Measurements from ENCODE around the gene NTN4. TPM values are rescaled to one million over a fixed set of nuclear protein-coding genes. Genes with fewer than 3 reads are reported as not detected.

Gene NTN4
- total and polyA plus RNA-seq, 4 donors, result 3.2 to 30.5 (median 15.0) TPM

- H3K27me3 ChIP-seq (ENCODE audit: control insufficient read depth in 4 of 4, insufficient read depth in 4 of 4, low read length in 3 of 4), result no peaks in the 10 kb centered on the region
- WGBS, result 93% methylated on average over 12 of the region's 12 CpGs
- H3K9ac ChIP-seq (ENCODE audit: low read depth in 1 of 2, low read length in 2 of 2), result no peak overlapping the region
- H3K36me3 ChIP-seq (ENCODE audit: control insufficient read depth in 4 of 4, insufficient read depth in 3 of 4, low read depth in 1 of 4, low read length in 3 of 4), result peaks cover 0 to 2% (median 0%) of the 10 kb centered on the region in 4 donors
- no peaks in the 10 kb centered on the region for H3K9me3 ChIP-seq (ENCODE audit: control insufficient read depth in 4 of 4, low read length in 3 of 4)
- no peak overlapping the region for H3K4me3 ChIP-seq (ENCODE audit: low read depth in 1 of 3, low read length in 3 of 3)
- DNase-seq (ENCODE audit: low spot score), result no peak
- TF ChIP-seq, protein P1, sequence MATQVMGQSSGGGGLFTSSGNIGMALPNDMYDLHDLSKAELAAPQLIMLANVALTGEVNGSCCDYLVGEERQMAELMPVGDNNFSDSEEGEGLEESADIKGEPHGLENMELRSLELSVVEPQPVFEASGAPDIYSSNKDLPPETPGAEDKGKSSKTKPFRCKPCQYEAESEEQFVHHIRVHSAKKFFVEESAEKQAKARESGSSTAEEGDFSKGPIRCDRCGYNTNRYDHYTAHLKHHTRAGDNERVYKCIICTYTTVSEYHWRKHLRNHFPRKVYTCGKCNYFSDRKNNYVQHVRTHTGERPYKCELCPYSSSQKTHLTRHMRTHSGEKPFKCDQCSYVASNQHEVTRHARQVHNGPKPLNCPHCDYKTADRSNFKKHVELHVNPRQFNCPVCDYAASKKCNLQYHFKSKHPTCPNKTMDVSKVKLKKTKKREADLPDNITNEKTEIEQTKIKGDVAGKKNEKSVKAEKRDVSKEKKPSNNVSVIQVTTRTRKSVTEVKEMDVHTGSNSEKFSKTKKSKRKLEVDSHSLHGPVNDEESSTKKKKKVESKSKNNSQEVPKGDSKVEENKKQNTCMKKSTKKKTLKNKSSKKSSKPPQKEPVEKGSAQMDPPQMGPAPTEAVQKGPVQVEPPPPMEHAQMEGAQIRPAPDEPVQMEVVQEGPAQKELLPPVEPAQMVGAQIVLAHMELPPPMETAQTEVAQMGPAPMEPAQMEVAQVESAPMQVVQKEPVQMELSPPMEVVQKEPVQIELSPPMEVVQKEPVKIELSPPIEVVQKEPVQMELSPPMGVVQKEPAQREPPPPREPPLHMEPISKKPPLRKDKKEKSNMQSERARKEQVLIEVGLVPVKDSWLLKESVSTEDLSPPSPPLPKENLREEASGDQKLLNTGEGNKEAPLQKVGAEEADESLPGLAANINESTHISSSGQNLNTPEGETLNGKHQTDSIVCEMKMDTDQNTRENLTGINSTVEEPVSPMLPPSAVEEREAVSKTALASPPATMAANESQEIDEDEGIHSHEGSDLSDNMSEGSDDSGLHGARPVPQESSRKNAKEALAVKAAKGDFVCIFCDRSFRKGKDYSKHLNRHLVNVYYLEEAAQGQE (IDR thresholded peaks at IDR 0.05), result no peak
- TF ChIP-seq RXRA (IDR thresholded peaks at IDR 0.05), result no peak
- no peak for TF ChIP-seq SP1 (IDR thresholded peaks at IDR 0.05)
- no peak for TF ChIP-seq JUND (IDR thresholded peaks at IDR 0.05)
- TF ChIP-seq YY1 (IDR thresholded peaks at IDR 0.05), result no peak
- no peak for TF ChIP-seq TAF1 (conservative IDR thresholded peaks at IDR 0.05)
- no peak for TF ChIP-seq EGR1 (IDR thresholded peaks at IDR 0.05; ENCODE audit: low read depth in 2 of 2)
- peaks cover 7 to 35% (median 18%) of the 10 kb centered on the region in 4 donors for H3K4me1 ChIP-seq (ENCODE audit: control insufficient read depth in 4 of 4, insufficient read depth in 4 of 4, low read length in 3 of 4)
- H3K27ac ChIP-seq (ENCODE audit: low read depth in 1 of 2, low read length in 2 of 2), result no peak overlapping the region
Measured at GRCh38 chr12:95787274-95787818, 3.2 kb downstream of the NTN4 start.

DNA sequence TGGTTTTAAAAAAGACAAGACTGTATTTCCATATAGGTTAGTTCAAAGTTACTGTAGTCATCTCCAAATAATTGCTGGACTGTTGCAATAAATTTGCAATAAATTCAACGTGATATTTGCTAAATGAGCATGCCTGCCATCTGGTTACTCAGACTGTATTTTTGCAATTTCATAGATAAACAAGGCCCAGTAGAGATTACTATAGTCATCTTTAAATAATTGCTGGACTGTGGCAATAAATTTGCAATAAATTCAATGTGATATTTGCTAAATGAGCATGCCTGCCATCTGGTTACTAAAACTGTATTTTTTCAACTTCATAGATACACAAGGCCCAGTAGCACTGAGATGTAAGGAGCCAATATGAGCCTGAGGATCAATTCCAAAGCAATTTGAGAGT lies 5.6 kb downstream of the NTN4 start:
- Histone ChIP-seq H3K36me3 (ENCODE audit: control insufficient read depth in 4 of 4, insufficient read depth in 3 of 4, low read depth in 1 of 4, low read length in 3 of 4) (peaks cover 0 to 2% (median 0%) of the 10 kb centered on the region in 4 donors), H3K4me1 (ENCODE audit: control insufficient read depth in 4 of 4, insufficient read depth in 4 of 4, low read length in 3 of 4) (peaks cover 8 to 28% (median 13%) of the 10 kb centered on the region in 4 donors), H3K9me3 (ENCODE audit: control insufficient read depth in 4 of 4, low read length in 3 of 4) (no peaks in the 10 kb centered on the region), H3K9ac (ENCODE audit: low read depth in 1 of 2, low read length in 2 of 2) (no peak overlapping the region), H3K4me3 (ENCODE audit: low read depth in 1 of 3, low read length in 3 of 3) (no peak overlapping the region), H3K27ac (ENCODE audit: low read depth in 1 of 2, low read length in 2 of 2) (no peak overlapping the region), H3K27me3 (ENCODE audit: control insufficient read depth in 4 of 4, insufficient read depth in 4 of 4, low read length in 3 of 4) (no peaks in the 10 kb centered on the region)
- no peak for DNase-seq (ENCODE audit: low spot score)
- TF ChIP-seq FOXA1 (IDR thresholded peaks at IDR 0.05) (no peak), TAF1 (conservative IDR thresholded peaks at IDR 0.05) (no peak)
- TF ChIP-seq, protein P2, sequence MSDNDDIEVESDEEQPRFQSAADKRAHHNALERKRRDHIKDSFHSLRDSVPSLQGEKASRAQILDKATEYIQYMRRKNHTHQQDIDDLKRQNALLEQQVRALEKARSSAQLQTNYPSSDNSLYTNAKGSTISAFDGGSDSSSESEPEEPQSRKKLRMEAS (IDR thresholded peaks at IDR 0.05), result no peak
- TF ChIP-seq, protein P3, sequence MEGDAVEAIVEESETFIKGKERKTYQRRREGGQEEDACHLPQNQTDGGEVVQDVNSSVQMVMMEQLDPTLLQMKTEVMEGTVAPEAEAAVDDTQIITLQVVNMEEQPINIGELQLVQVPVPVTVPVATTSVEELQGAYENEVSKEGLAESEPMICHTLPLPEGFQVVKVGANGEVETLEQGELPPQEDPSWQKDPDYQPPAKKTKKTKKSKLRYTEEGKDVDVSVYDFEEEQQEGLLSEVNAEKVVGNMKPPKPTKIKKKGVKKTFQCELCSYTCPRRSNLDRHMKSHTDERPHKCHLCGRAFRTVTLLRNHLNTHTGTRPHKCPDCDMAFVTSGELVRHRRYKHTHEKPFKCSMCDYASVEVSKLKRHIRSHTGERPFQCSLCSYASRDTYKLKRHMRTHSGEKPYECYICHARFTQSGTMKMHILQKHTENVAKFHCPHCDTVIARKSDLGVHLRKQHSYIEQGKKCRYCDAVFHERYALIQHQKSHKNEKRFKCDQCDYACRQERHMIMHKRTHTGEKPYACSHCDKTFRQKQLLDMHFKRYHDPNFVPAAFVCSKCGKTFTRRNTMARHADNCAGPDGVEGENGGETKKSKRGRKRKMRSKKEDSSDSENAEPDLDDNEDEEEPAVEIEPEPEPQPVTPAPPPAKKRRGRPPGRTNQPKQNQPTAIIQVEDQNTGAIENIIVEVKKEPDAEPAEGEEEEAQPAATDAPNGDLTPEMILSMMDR (IDR thresholded peaks at IDR 0.05; ENCODE audit: low read depth, low read length, missing input control), result no peak
- WGBS, result 48% methylated on average over 1 of the region's 1 CpG

- no peak for DNase-seq (ENCODE audit: low spot score)
- Histone ChIP-seq H3K4me3 (ENCODE audit: low read depth in 1 of 3, low read length in 3 of 3) (no peak overlapping the region), H3K4me1 (ENCODE audit: control insufficient read depth in 4 of 4, insufficient read depth in 4 of 4, low read length in 3 of 4) (peaks cover 6 to 22% (median 8%) of the 10 kb centered on the region in 4 donors), H3K9me3 (ENCODE audit: control insufficient read depth in 4 of 4, low read length in 3 of 4) (no peaks in the 10 kb centered on the region), H3K36me3 (ENCODE audit: control insufficient read depth in 4 of 4, insufficient read depth in 3 of 4, low read depth in 1 of 4, low read length in 3 of 4) (peaks cover 0 to 2% (median 0%) of the 10 kb centered on the region in 4 donors), H3K27ac (ENCODE audit: low read depth in 1 of 2, low read length in 2 of 2) (no peak overlapping the region), H3K9ac (ENCODE audit: low read depth in 1 of 2, low read length in 2 of 2) (no peak overlapping the region), H3K27me3 (ENCODE audit: control insufficient read depth in 4 of 4, insufficient read depth in 4 of 4, low read length in 3 of 4) (no peaks in the 10 kb centered on the region)
- 88% methylated on average over 4 of the region's 4 CpGs for WGBS
- TF ChIP-seq FOXA1 (IDR thresholded peaks at IDR 0.05) (no peak), RAD21 (IDR thresholded peaks at IDR 0.05) (no peak), FOXA2 (IDR thresholded peaks at IDR 0.05) (no peak), HNF4A (conservative IDR thresholded peaks at IDR 0.05) (no peak), HNF4G (IDR thresholded peaks at IDR 0.05) (no peak), RXRA (IDR thresholded peaks at IDR 0.05) (no peak), SP1 (IDR thresholded peaks at IDR 0.05) (no peak), YY1 (IDR thresholded peaks at IDR 0.05) (no peak), JUND (IDR thresholded peaks at IDR 0.05) (no peak), TAF1 (conservative IDR thresholded peaks at IDR 0.05) (no peak), GABPA (IDR thresholded peaks at IDR 0.05 in 1 of 2, conservative IDR thresholded peaks at IDR 0.05 in 1 of 2) (no peak), NR2F2 (IDR thresholded peaks at IDR 0.05) (no peak), EGR1 (IDR thresholded peaks at IDR 0.05; ENCODE audit: low read depth in 2 of 2) (no peak)
- TF ChIP-seq, protein P2 (IDR thresholded peaks at IDR 0.05), result no peak
- TF ChIP-seq, protein P4, sequence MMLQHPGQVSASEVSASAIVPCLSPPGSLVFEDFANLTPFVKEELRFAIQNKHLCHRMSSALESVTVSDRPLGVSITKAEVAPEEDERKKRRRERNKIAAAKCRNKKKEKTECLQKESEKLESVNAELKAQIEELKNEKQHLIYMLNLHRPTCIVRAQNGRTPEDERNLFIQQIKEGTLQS (IDR thresholded peaks at IDR 0.05), result no peak
- TF ChIP-seq, protein P1 (IDR thresholded peaks at IDR 0.05), result no peak
Measured at GRCh38 chr12:95784286-95784685, 6.3 kb downstream of the NTN4 start.

Data from liver (tissue), 9 donors.